Upper lobe of left lung (tissue), 6 donors: ENCODE results near the gene STAB2. TPM values are rescaled to one million over a fixed set of nuclear protein-coding genes. Genes with fewer than 3 reads are reported as not detected.

Experiments used
- ATAC-seq, 2 donors: fragments of 200-7000 bp; cut with Tn5 transposase; one replicate each; pipeline ENCODE4 v1.9.1; 2022; ENCODE audit warnings: mild to moderate bottlenecking in 2 of 2, moderate library complexity in 2 of 2; ENCODE audit not compliant: low FRiP score in 2 of 2
- DNase-seq, 2 donors: peaks; one replicate each; pipeline ENCODE4 v3.0.0-alpha.2; 2019 to 2020
- H3K27ac ChIP-seq, 4 donors: fragments of 200-600 bp; sonication (generic); one replicate each; pipeline ENCODE4 v1.5.1; 2016 to 2019
- H3K27me3 ChIP-seq, 4 donors: fragments of 200-600 bp; sonication (generic); one replicate each; pipeline ENCODE4 v1.5.1; 2017 to 2019
- H3K36me3 ChIP-seq, 4 donors: fragments of 200-600 bp; sonication (generic); one replicate each; pipeline ENCODE4 v1.5.1; 2016 to 2019
- H3K4me1 ChIP-seq, 4 donors: fragments of 200-600 bp; sonication (generic); one replicate each; pipeline ENCODE4 v1.5.1; 2018 to 2019
- H3K4me3 ChIP-seq, 4 donors: fragments of 200-600 bp; sonication (generic); one replicate each; pipeline ENCODE4 v1.5.1; 2017 to 2019; ENCODE audit warnings: mild to moderate bottlenecking in 2 of 4, moderate library complexity in 1 of 4
- H3K9me3 ChIP-seq, 4 donors: fragments of 200-600 bp; sonication (generic); one replicate each; pipeline ENCODE4 v1.5.1; 2018 to 2019
- EP300 ChIP-seq, 4 donors: sonication (generic); formaldehyde crosslinking; IDR thresholded peaks; one replicate each; pipeline ENCODE4 v1.5.1; 2017; ENCODE audit warnings: antibody characterized with exemption in 4 of 4, control low read depth in 2 of 4
- POLR2A ChIP-seq, 4 donors: fragments of 450-650 bp; IDR thresholded peaks; one replicate each; pipeline ENCODE4 v1.5.1; 2016 to 2017; ENCODE audit warnings: antibody characterized with exemption in 4 of 4, mild to moderate bottlenecking in 2 of 4
- POLR2AphosphoS5 ChIP-seq, 2 donors: sonication (generic); formaldehyde crosslinking; IDR thresholded peaks; one replicate each; pipeline ENCODE4 v1.5.1; 2017; ENCODE audit warnings: antibody characterized with exemption in 2 of 2
- WGBS, 2 donors: methylation state at CpG; one replicate each; pipeline ENCODE4 v1.1.5; 2017 to 2018; 5-methylcytosine and 5-hydroxymethylcytosine counted together
- total RNA-seq, 6 donors: library from RNA; depleted of rRNA in 4 of 6; stranded (reverse); fragments of >200 nt in 4 of 6; gene quantifications; one replicate each; pipeline versions ENCODE4 v1.1.0 to v1.2.1, GENCODE V29; 2016 to 2021
- TF ChIP-seq, protein P1 (sequence below), 6 experiments: fragments of 450-650 bp in 4 of 6; fragments of 200-600 bp in 2 of 6; sonication (generic) in 2 of 6; IDR thresholded peaks; one replicate each; pipeline ENCODE4 v1.5.1; 2016 to 2019; ENCODE audit warnings: antibody characterized with exemption in 6 of 6
- donor health status: DM: no; HTN: no; CAD: no; lungs with moderate emphysema.
- donor health status: DM: no; HTN: yes; CAD: no; lungs with severe emphysema.

Gene STAB2
- total RNA-seq, 6 donors from 2014 or later, result 0.10 to 2.4 (median 0.22) TPM; not detected in 1

DNA sequence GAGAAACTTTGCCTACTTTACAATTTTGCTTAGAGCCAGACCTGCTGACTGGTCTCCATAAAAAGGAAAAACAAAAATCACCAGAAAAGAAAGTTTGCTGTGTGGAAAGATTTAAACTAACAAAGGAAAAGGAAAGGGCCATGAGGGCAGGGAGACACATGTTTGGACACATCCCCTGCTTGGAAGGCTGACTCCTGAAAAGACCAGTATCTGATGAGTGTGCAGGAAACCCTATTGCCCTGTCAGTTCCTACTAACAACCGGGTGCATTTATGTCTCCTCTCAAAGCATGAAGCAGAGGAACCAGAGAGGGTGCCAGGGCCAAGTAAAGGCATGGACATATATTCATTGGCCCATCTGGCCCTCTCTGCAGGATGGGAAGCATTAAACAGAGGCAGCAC, 7.0 kb upstream of the STAB2 start:
- no peaks in the 10 kb centered on the region for H3K36me3 ChIP-seq
- TF ChIP-seq POLR2AphosphoS5 (IDR thresholded peaks at IDR 0.05) (no peak), EP300 (IDR thresholded peaks at IDR 0.05) (no peak), POLR2A (IDR thresholded peaks at IDR 0.05) (no peak)
- TF ChIP-seq, protein P1, sequence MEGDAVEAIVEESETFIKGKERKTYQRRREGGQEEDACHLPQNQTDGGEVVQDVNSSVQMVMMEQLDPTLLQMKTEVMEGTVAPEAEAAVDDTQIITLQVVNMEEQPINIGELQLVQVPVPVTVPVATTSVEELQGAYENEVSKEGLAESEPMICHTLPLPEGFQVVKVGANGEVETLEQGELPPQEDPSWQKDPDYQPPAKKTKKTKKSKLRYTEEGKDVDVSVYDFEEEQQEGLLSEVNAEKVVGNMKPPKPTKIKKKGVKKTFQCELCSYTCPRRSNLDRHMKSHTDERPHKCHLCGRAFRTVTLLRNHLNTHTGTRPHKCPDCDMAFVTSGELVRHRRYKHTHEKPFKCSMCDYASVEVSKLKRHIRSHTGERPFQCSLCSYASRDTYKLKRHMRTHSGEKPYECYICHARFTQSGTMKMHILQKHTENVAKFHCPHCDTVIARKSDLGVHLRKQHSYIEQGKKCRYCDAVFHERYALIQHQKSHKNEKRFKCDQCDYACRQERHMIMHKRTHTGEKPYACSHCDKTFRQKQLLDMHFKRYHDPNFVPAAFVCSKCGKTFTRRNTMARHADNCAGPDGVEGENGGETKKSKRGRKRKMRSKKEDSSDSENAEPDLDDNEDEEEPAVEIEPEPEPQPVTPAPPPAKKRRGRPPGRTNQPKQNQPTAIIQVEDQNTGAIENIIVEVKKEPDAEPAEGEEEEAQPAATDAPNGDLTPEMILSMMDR (IDR thresholded peaks at IDR 0.05), result no peak
- DNase-seq (no peak), ATAC-seq (no peak)
- 35 to 36% methylated on average over 1 of the region's 1 CpG for whole genome bisulfite sequencing, 2 donors
- H3K9me3 ChIP-seq, result no peaks in the 10 kb centered on the region
- no peak overlapping the region for H3K27ac ChIP-seq
- no peak overlapping the region for H3K4me3 ChIP-seq
- H3K27me3 ChIP-seq, result no peaks in the 10 kb centered on the region
- peaks cover 0 to 6% (median 3%) of the 10 kb centered on the region in 4 donors for H3K4me1 ChIP-seq

DNA sequence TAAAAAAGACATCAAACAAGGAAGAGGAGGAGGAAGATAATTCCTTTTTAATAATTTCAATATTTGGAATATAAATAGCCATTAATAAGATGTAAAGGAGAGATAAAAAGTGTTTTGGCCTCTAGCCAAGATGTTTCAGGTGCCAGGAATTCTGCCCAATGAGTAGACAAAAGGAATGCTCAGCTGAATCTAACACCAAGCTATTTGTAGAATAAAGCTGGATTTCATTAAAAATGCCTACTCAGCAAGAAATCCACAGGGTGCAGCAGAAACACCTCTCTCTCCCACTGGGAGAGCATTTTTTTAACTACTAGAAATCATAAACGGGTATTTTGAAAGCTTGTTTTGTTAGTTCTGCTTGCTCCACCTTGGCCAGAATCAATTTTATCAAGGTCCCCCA, 4.1 kb upstream of the STAB2 start:
- TF ChIP-seq POLR2AphosphoS5 (IDR thresholded peaks at IDR 0.05), result no peak
- TF ChIP-seq POLR2A (IDR thresholded peaks at IDR 0.05), result no peak
- TF ChIP-seq, protein P1 (IDR thresholded peaks at IDR 0.05), result no peak
- TF ChIP-seq EP300 (IDR thresholded peaks at IDR 0.05), result no peak
- Histone ChIP-seq H3K27ac (no peak overlapping the region), H3K4me3 (no peak overlapping the region), H3K9me3 (no peaks in the 10 kb centered on the region), H3K4me1 (no peaks in the 10 kb centered on the region), H3K36me3 (no peaks in the 10 kb centered on the region), H3K27me3 (no peaks in the 10 kb centered on the region)
- 54 to 59% methylated on average over 1 of the region's 1 CpG for WGBS, 2 donors
- no peak for DNase-seq
- ATAC-seq, result no peak

DNA sequence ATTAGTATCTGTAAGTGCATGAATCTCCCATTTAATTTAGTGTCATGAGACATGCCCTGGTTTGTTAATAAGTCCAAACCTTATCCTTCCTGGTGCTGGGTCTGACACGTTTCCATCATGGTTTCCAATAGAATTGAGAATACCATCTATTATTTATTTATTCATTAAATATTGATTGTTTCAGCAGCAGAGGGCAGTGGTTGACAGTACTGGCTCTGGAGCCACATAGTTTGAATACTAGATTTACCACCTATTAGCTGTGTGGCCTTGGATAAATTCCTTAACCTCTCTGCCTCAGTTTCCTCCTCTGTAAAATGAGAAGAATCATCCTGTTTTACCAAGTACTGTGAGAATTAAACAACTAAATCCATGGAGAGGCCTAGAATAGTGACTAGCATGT, 941 bp upstream of the STAB2 start:
- H3K27ac ChIP-seq, result no peak overlapping the region
- 61 to 64% methylated on average over 1 of the region's 1 CpG for WGBS, 2 donors
- no peak for DNase-seq

DNA sequence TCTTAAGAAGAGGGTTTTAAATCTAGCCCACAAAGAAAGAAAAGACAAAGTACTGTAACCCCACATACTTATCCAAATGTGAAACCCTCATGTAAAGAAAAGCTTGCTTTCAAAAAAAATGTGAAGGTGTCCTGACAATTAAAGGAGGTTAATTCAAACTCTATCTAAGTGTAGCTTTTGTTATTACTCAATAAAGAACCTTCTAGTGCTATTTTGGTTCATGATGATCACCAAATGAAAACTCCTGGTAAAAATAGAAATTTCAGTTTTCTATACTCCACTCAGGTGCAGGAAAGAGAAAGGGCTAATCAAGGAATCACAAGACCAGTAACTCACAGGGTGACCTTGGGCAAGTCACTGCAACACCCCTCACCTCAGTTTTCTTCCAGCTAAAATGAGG, 1.6 kb downstream of the STAB2 start:
- DNase-seq, result no peak
- no peak for ATAC-seq
- Histone ChIP-seq H3K36me3 (no peaks in the 10 kb centered on the region), H3K4me3 (no peak overlapping the region), H3K9me3 (no peaks in the 10 kb centered on the region), H3K27me3 (no peaks in the 10 kb centered on the region), H3K27ac (no peak overlapping the region), H3K4me1 (no peaks in the 10 kb centered on the region)
- TF ChIP-seq POLR2AphosphoS5 (IDR thresholded peaks at IDR 0.05) (no peak), EP300 (IDR thresholded peaks at IDR 0.05) (no peak), POLR2A (IDR thresholded peaks at IDR 0.05) (no peak)
- TF ChIP-seq, protein P1 (IDR thresholded peaks at IDR 0.05), result no peak

More for the DNA sequence above, 941 bp upstream of the STAB2 start:
- Histone ChIP-seq H3K27me3 (no peaks in the 10 kb centered on the region), H3K4me3 (no peak overlapping the region), H3K4me1 (no peaks in the 10 kb centered on the region), H3K9me3 (no peaks in the 10 kb centered on the region), H3K36me3 (no peaks in the 10 kb centered on the region)
- no peak for TF ChIP-seq EP300 (IDR thresholded peaks at IDR 0.05)
- TF ChIP-seq POLR2A (IDR thresholded peaks at IDR 0.05), result no peak
- no peak for TF ChIP-seq POLR2AphosphoS5 (IDR thresholded peaks at IDR 0.05)
- TF ChIP-seq, protein P1 (IDR thresholded peaks at IDR 0.05), result no peak
- no peak for ATAC-seq

DNA sequence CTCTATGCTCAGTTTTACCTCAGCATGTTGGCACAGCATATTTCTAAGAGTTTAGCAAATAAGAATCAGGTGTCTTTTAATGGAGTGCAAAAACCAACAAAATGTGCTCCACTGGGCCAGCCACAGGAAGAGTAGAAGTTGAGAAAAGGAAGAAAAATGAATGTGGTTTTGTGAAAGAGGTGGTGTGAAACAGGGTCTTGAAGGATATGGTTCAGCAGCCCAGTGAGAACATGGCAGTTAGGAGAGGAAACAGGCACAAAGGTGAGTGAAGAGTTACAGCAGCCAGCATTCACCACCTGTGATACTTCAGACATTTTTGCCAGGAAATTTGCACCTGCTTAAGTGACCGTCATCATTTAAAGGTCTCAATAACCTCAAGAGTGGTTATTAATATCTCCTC, 2.4 kb downstream of the STAB2 start:
- H3K36me3 ChIP-seq, result no peaks in the 10 kb centered on the region
- TF ChIP-seq POLR2AphosphoS5 (IDR thresholded peaks at IDR 0.05) (no peak), EP300 (IDR thresholded peaks at IDR 0.05) (no peak), POLR2A (IDR thresholded peaks at IDR 0.05) (no peak)
- TF ChIP-seq, protein P1 (IDR thresholded peaks at IDR 0.05), result no peak
- no peak for DNase-seq
- ATAC-seq, result no peak
- H3K4me1 ChIP-seq, result no peaks in the 10 kb centered on the region
- no peaks in the 10 kb centered on the region for H3K27me3 ChIP-seq
- WGBS, 2 donors, result 65 to 88% methylated on average over 1 of the region's 1 CpG
- H3K4me3 ChIP-seq, result no peak overlapping the region
- no peak overlapping the region for H3K27ac ChIP-seq
- H3K9me3 ChIP-seq, result no peaks in the 10 kb centered on the region
